ENCODE measurements around the gene ZBTB12.
A peak's percentile ranks its signal among the peaks of the same experiment; 100 is the strongest.

Gene ZBTB12

DNA sequence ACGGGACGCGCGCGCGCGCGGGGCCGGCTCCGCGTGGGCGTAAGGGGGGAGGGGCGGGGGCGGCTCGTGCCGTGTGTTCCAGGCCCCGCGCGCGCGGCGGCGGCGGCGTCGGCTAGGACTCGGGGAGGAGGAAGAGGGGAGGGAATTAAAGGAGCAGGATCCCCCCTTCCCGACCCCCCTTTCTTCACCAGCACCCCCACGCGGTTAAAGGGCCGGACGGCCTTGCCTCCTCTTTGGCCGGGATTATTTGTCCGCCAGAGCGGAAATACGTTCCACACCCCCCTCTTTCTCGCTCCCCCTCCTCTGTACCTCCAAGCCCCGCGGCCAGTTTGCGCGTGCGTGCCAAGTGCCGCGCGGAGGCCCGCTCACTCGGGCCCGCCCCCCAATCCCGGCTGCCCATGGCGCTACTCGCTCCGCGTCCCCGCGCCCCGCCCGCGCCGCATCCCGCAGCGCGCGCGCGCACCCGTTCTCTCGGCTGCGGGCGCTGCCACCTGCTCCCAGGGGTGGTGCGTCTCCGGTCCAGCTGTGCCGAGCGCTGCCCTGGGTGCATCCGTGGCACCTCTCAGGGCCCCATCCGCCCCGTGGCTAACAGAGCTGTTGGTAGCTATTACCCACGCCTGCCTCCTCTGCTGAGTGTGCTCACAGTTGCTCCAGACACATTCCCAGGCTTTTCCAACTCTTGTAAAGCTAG, at the start of gene ZBTB12 (continued):
- peak; percentile 59 for TF ChIP-seq ZXDB (tag by site-specific recombination; IDR thresholded peaks at IDR 0.05)
- TF ChIP-seq, protein P1, sequence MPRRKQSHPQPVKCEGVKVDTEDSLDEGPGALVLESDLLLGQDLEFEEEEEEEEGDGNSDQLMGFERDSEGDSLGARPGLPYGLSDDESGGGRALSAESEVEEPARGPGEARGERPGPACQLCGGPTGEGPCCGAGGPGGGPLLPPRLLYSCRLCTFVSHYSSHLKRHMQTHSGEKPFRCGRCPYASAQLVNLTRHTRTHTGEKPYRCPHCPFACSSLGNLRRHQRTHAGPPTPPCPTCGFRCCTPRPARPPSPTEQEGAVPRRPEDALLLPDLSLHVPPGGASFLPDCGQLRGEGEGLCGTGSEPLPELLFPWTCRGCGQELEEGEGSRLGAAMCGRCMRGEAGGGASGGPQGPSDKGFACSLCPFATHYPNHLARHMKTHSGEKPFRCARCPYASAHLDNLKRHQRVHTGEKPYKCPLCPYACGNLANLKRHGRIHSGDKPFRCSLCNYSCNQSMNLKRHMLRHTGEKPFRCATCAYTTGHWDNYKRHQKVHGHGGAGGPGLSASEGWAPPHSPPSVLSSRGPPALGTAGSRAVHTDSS (tag by site-specific recombination; IDR thresholded peaks at IDR 0.05) = peak; percentile 22; the same call in 1 of the 2 replicates
- TF ChIP-seq ZNF19 (tag by site-specific recombination; IDR thresholded peaks at IDR 0.05; ENCODE audit: low read depth) = no peak
- TF ChIP-seq, protein P2, sequence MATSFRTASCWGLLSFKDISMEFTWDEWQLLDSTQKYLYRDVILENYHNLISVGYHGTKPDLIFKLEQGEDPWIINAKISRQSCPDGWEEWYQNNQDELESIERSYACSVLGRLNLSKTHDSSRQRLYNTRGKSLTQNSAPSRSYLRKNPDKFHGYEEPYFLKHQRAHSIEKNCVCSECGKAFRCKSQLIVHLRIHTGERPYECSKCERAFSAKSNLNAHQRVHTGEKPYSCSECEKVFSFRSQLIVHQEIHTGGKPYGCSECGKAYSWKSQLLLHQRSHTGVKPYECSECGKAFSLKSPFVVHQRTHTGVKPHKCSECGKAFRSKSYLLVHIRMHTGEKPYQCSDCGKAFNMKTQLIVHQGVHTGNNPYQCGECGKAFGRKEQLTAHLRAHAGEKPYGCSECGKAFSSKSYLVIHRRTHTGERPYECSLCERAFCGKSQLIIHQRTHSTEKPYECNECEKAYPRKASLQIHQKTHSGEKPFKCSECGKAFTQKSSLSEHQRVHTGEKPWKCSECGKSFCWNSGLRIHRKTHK (tag by site-specific recombination; IDR thresholded peaks at IDR 0.05) = no peak
- no peak for TF ChIP-seq ZNF571 (tag by site-specific recombination; IDR thresholded peaks at IDR 0.05)
- no peak for TF ChIP-seq EGR2 (tag by site-specific recombination; IDR thresholded peaks at IDR 0.05; ENCODE audit: low read depth)
- no peak for TF ChIP-seq ZSCAN23 (tag by site-specific recombination; IDR thresholded peaks at IDR 0.05)
- TF ChIP-seq ZNF777 (tag by site-specific recombination; IDR thresholded peaks at IDR 0.05; ENCODE audit: borderline replicate concordance) = no peak
- TF ChIP-seq KLF1 (tag by site-specific recombination; IDR thresholded peaks at IDR 0.05) = no peak
- no peak for TF ChIP-seq PRDM6 (tag by site-specific recombination; IDR thresholded peaks at IDR 0.05)
- peak; percentile 55 for TF ChIP-seq KLF8 (tag by site-specific recombination; IDR thresholded peaks at IDR 0.05)
- TF ChIP-seq OSR2 (tag by site-specific recombination; IDR thresholded peaks at IDR 0.05) = no peak
- no peak for TF ChIP-seq REST (tag by site-specific recombination; IDR thresholded peaks at IDR 0.05)
- no peak for TF ChIP-seq ZNF585B (tag by site-specific recombination; IDR thresholded peaks at IDR 0.05)
- TF ChIP-seq ZNF155 (tag by site-specific recombination; IDR thresholded peaks at IDR 0.05) = no peak
- TF ChIP-seq SP2 (tag by site-specific recombination; IDR thresholded peaks at IDR 0.05) = peak; percentile 62
- TF ChIP-seq ZNF626 (tag by site-specific recombination; IDR thresholded peaks at IDR 0.05) = no peak
- TF ChIP-seq, protein P3, sequence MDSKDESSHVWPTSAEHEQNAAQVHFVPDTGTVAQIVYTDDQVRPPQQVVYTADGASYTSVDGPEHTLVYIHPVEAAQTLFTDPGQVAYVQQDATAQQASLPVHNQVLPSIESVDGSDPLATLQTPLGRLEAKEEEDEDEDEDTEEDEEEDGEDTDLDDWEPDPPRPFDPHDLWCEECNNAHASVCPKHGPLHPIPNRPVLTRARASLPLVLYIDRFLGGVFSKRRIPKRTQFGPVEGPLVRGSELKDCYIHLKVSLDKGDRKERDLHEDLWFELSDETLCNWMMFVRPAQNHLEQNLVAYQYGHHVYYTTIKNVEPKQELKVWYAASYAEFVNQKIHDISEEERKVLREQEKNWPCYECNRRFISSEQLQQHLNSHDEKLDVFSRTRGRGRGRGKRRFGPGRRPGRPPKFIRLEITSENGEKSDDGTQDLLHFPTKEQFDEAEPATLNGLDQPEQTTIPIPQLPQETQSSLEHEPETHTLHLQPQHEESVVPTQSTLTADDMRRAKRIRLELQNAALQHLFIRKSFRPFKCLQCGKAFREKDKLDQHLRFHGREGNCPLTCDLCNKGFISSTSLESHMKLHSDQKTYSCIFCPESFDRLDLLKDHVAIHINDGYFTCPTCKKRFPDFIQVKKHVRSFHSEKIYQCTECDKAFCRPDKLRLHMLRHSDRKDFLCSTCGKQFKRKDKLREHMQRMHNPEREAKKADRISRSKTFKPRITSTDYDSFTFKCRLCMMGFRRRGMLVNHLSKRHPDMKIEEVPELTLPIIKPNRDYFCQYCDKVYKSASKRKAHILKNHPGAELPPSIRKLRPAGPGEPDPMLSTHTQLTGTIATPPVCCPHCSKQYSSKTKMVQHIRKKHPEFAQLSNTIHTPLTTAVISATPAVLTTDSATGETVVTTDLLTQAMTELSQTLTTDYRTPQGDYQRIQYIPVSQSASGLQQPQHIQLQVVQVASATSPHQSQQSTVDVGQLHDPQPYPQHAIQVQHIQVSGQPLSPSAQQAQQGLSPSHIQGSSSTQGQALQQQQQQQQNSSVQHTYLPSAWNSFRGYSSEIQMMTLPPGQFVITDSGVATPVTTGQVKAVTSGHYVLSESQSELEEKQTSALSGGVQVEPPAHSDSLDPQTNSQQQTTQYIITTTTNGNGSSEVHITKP (tag by site-specific recombination; IDR thresholded peaks at IDR 0.05) = peak; percentile 98
- TF ChIP-seq ZNF529 (tag by site-specific recombination; IDR thresholded peaks at IDR 0.05; ENCODE audit: insufficient replicate concordance) = no peak
- TF ChIP-seq ZNF473 (tag by site-specific recombination; IDR thresholded peaks at IDR 0.05) = no peak
- TF ChIP-seq, protein P4, sequence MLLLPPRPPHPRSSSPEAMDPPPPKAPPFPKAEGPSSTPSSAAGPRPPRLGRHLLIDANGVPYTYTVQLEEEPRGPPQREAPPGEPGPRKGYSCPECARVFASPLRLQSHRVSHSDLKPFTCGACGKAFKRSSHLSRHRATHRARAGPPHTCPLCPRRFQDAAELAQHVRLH (tag by site-specific recombination; IDR thresholded peaks at IDR 0.05) = no peak
- TF ChIP-seq ZBTB1 (tag by site-specific recombination; IDR thresholded peaks at IDR 0.05) = no peak
- 0 out of 2 replicates have a peak, but pooled peaks have one; percentile 54 for TF ChIP-seq ZNF24 (tag by site-specific recombination; IDR thresholded peaks at IDR 0.05)
- peak; percentile 72 for TF ChIP-seq ZNF335 (tag by site-specific recombination; conservative IDR thresholded peaks at IDR 0.05)
- TF ChIP-seq ZFP3 (tag by site-specific recombination; IDR thresholded peaks at IDR 0.05; ENCODE audit: low read depth) = no peak
- no peak for TF ChIP-seq ZNF48 (tag by site-specific recombination; IDR thresholded peaks at IDR 0.05)
- no peak for TF ChIP-seq ZNF184 (tag by site-specific recombination; IDR thresholded peaks at IDR 0.05)
- peak; percentile 71 for TF ChIP-seq ZBTB17 (tag by site-specific recombination; IDR thresholded peaks at IDR 0.05)
- no peak for TF ChIP-seq REPIN1 (tag by site-specific recombination; IDR thresholded peaks at IDR 0.05; ENCODE audit: low read depth)
